ENCODE measurements around the gene MPP2. TPM values are rescaled to one million over a fixed set of nuclear protein-coding genes. Genes with fewer than 3 reads are reported as not detected.

The MPP2 gene
- total RNA-seq, 1 donor from 2014 or later: not detected

DNA sequence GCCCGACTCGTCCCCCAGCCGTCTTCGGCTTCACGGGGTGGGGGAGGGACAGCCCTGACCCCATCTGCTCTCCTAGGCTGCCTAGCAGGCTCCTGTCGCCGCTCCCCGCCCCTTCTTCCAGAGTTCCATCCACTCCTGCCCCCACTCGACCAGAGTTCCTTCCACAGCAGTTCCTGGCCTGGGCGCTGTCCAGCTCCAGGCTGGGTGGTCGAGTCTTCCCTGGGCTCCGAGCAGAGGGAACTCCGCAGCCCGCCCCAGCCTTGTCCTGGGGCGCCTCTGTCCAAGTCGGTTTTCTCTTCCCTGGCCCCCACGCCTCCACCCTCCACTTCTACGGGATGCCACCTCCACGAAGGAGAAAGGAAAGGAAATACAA lies 45.0 kb upstream of the MPP2 start:
- no peak overlapping the region for H3K4me3 Mint-ChIP-seq
- no peaks in the 10 kb centered on the region for H3K9me3 Mint-ChIP-seq
- H3K4me1 Mint-ChIP-seq: peaks cover 6% of the 10 kb centered on the region
- DNase-seq (no peak), ATAC-seq (ENCODE audit: low read depth) (no peak)
- intact Hi-C loops (cut with micrococcal nuclease): no loop called here
- peaks cover 60% of the 10 kb centered on the region for H3K27me3 Mint-ChIP-seq
- POLR2A ChIA-PET: no interaction called here
- no peaks in the 10 kb centered on the region for H3K36me3 Mint-ChIP-seq (ENCODE audit: low read depth)
- H3K27ac Mint-ChIP-seq: no peak overlapping the region
- CTCF ChIA-PET: no interaction called here
- TF ChIP-seq, protein P1, sequence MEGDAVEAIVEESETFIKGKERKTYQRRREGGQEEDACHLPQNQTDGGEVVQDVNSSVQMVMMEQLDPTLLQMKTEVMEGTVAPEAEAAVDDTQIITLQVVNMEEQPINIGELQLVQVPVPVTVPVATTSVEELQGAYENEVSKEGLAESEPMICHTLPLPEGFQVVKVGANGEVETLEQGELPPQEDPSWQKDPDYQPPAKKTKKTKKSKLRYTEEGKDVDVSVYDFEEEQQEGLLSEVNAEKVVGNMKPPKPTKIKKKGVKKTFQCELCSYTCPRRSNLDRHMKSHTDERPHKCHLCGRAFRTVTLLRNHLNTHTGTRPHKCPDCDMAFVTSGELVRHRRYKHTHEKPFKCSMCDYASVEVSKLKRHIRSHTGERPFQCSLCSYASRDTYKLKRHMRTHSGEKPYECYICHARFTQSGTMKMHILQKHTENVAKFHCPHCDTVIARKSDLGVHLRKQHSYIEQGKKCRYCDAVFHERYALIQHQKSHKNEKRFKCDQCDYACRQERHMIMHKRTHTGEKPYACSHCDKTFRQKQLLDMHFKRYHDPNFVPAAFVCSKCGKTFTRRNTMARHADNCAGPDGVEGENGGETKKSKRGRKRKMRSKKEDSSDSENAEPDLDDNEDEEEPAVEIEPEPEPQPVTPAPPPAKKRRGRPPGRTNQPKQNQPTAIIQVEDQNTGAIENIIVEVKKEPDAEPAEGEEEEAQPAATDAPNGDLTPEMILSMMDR (IDR thresholded peaks at IDR 0.05): no peak

DNA sequence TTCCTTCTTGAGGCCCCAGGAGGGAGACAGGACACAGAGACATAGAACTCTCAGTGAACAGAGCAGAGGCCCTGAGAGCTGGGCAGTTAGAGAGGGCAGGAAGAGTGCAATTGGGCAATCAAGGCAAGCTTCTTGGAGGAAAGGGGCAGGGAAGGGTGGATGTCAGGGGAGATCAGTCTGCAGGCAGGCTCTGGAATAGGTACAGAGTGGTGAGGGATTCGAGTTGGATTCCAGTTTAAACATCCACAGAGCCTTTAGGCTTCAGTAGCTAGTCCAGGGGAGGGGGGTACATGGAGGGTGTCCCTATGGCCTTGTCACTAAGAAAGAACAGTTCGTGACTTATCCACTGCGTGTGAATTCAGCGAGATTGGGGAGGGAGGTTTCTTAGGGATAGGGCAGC lies 44.4 kb upstream of the MPP2 start:
- TF ChIP-seq, protein P1 (IDR thresholded peaks at IDR 0.05): no peak
- Mint-ChIP-seq H3K9me3 (no peaks in the 10 kb centered on the region), H3K36me3 (ENCODE audit: low read depth) (no peaks in the 10 kb centered on the region), H3K4me1 (peaks cover 6% of the 10 kb centered on the region), H3K27ac (no peak overlapping the region), H3K27me3 (peaks cover 60% of the 10 kb centered on the region), H3K4me3 (no peak overlapping the region)
- CTCF ChIA-PET: no interaction called here
- POLR2A ChIA-PET: no interaction called here
- intact Hi-C loops (cut with micrococcal nuclease): no loop called here
- DNase-seq (no peak), ATAC-seq (ENCODE audit: low read depth) (no peak)

DNA sequence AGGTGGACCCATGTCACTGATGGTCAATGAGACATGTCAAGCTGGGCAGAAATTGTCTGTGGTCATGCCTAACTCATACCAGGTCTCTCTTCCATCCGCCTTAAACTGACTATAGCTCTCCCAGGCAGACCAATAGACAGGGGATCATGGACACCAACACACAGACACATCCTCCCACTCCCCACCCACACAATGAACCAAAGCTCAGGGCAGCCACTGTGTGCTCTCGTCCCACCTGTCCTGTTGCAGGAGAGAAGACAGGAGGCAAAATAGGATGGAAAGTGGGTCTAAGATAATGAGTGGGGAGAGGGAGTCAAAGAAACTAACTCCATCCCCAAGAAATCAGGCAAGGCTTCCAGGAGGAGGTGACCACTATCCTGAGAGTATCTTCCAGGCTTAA lies 43.2 kb upstream of the MPP2 start:
- intact Hi-C loops (cut with micrococcal nuclease): no loop called here
- DNase-seq (no peak), ATAC-seq (ENCODE audit: low read depth) (no peak)
- Mint-ChIP-seq H3K4me3 (no peak overlapping the region), H3K36me3 (ENCODE audit: low read depth) (no peaks in the 10 kb centered on the region), H3K27me3 (peaks cover 52% of the 10 kb centered on the region), H3K9me3 (no peaks in the 10 kb centered on the region), H3K4me1 (peaks cover 6% of the 10 kb centered on the region), H3K27ac (no peak overlapping the region)
- TF ChIP-seq, protein P1 (IDR thresholded peaks at IDR 0.05): no peak
- ChIA-PET POLR2A (no interaction called here), CTCF (no interaction called here)

DNA sequence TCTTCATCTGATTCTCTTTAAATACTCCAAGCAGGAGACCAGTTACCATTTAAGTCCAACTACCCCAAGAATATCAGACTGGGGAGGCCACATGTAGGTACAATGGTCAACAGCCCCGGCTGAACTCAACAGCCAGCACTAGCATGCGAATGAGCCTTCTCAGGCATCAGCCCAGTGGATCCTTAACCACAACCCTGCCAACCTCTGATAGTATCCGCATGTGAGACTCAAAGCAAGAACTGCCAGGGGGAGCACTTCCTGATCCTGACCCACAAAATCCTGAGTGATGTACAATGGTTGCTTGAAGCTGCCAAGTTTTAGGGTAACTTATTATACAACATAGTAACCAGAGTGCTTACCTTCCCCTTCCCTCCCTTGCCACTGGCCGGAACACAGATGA lies 42.4 kb upstream of the MPP2 start:
- Mint-ChIP-seq H3K4me1 (peaks cover 6% of the 10 kb centered on the region), H3K36me3 (ENCODE audit: low read depth) (no peaks in the 10 kb centered on the region), H3K9me3 (no peaks in the 10 kb centered on the region), H3K4me3 (no peak overlapping the region), H3K27ac (no peak overlapping the region), H3K27me3 (peaks cover 50% of the 10 kb centered on the region)
- TF ChIP-seq, protein P1 (IDR thresholded peaks at IDR 0.05): no peak
- DNase-seq (no peak), ATAC-seq (ENCODE audit: low read depth) (no peak)
- ChIA-PET POLR2A (no interaction called here), CTCF (no interaction called here)
- intact Hi-C loops (cut with micrococcal nuclease): no loop called here

DNA sequence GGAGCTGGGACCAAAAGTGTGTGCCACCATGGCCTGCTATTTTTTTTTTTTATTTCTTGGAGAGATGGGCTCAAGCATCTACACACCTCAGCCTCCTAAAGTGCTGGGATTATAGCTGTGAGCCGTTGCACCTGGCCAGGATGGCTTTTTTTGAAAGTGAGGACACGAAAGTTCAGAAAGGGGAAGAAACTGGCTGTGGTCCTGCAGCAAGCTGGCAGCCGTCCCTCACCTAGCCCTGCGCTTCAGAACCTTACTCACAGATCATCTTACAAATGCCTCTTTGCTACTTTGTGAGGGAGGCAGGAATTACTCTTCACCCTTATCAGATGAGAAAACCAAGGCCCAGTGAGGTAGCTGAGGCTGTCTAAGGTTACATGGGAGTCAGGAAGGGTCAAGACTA lies 39.4 kb upstream of the MPP2 start:
- ChIA-PET CTCF (interaction anchor here (0.8 kb wide), 1 partner anchor 222 kb away, joined by 3 read pairs; no protein-coding TSS in a partner anchor), POLR2A (no interaction called here)
- no peak for DNase-seq
- no peaks in the 10 kb centered on the region for H3K36me3 Mint-ChIP-seq (ENCODE audit: low read depth)
- H3K27me3 Mint-ChIP-seq: peaks cover 34% of the 10 kb centered on the region
- TF ChIP-seq, protein P1 (IDR thresholded peaks at IDR 0.05): no peak
- ATAC-seq (ENCODE audit: low read depth): no peak
- H3K4me1 Mint-ChIP-seq: no peaks in the 10 kb centered on the region
- intact Hi-C loops (cut with micrococcal nuclease): no loop called here
- no peak overlapping the region for H3K4me3 Mint-ChIP-seq
- no peaks in the 10 kb centered on the region for H3K9me3 Mint-ChIP-seq
- H3K27ac Mint-ChIP-seq: no peak overlapping the region
